Adrenal gland (tissue), 12 donors: Measurements from ENCODE around the gene HCK. TPM values are rescaled to one million over a fixed set of nuclear protein-coding genes. Genes with fewer than 3 reads are reported as not detected.

ENCODE experiments used
- DNase-seq, 7 donors: peaks; one replicate each; pipeline ENCODE4 v3.0.0-alpha.2; 2019 to 2020
- H3K27ac ChIP-seq, 5 donors: fragments of 200-600 bp; sonication (generic) in 4 of 5; 1 replicate in 3 of 5; 2 replicates in 2 of 5; pipeline versions ENCODE4 v1.5.1 to v1.8.0; 2016 to 2020; ENCODE audit warnings: mild to moderate bottlenecking in 1 of 5
- H3K27me3 ChIP-seq: fragments of 200-600 bp; 2 replicates; pipeline ENCODE4 v1.8.0; 2021
- H3K36me3 ChIP-seq, 2 donors: fragments of 200-600 bp; replicated peaks in 1 of 2; 1 replicate in 1 of 2; 2 replicates in 1 of 2; pipeline versions ENCODE4 v1.5.1 to v1.8.0; 2018 to 2022
- H3K4me1 ChIP-seq, 2 donors: fragments of 200-600 bp; replicated peaks in 1 of 2; 1 replicate in 1 of 2; 2 replicates in 1 of 2; pipeline versions ENCODE4 v1.5.1 to v1.8.0; 2018 to 2021
- H3K4me3 ChIP-seq, 4 donors: fragments of 200-600 bp; sonication (generic) in 3 of 4; one replicate each; pipeline ENCODE4 v1.5.1; 2016 to 2018
- H3K9me3 ChIP-seq, 3 donors: fragments of 200-600 bp; sonication (generic) in 1 of 3; replicated peaks in 1 of 3; 1 replicate in 2 of 3; 2 replicates in 1 of 3; pipeline versions ENCODE4 v1.5.1 to v1.8.0; 2016 to 2021
- POLR2A ChIP-seq, 2 donors: fragments of 450-650 bp; IDR thresholded peaks; one replicate each; pipeline ENCODE4 v1.6.1; 2017; ENCODE audit warnings: antibody characterized with exemption in 2 of 2, mild to moderate bottlenecking in 2 of 2, moderate library complexity in 1 of 2
- WGBS, 4 donors: extraction: QIAGEN DNeasy Blood & Tissue Kit in 2 of 4; methylation state at CpG; one replicate each; pipeline versions ENCODE4 v1.1.5 to v1.1.7; 2013 to 2017; 5-methylcytosine and 5-hydroxymethylcytosine counted together
- intact Hi-C, 2 donors: fragments of 100-400 bp; cut with DNase I; formaldehyde crosslinking; loops; one replicate each; pipeline versions ENCODE4 v1.14.1 to v1.15.0; 2022 to 2023
- polyA plus RNA-seq, 3 donors: library from polyadenylated mRNA; stranded (reverse); fragments of 200-250 nt in 2 of 3; fragments of 350-450 nt in 1 of 3; fragmentation: Illumina TruSeq in 1 of 3; extraction: RNeasy Lipid Tissue Mini Kit (QIAGEN cat#74804) in 1 of 3; gene quantifications; one replicate each; pipeline ENCODE4 v1.2.3, GENCODE V29; 2013 to 2014
- total RNA-seq, 9 donors: library from RNA; depleted of rRNA in 4 of 9; stranded (reverse); fragments of >200 nt in 4 of 9; fragments of 120-200 nt in 1 of 9; fragmentation: NEBNext Ultra II Directional in 1 of 9; extraction: Animal tissue kit (Norgen Biotek cat#: 25700) in 1 of 9; gene quantifications; one replicate each; pipeline versions ENCODE4 v1.1.0 to v1.2.4, GENCODE V29; 2013 to 2023
- TF ChIP-seq, protein P1 (sequence below), 6 experiments: fragments of 450-650 bp in 4 of 6; fragments of 200-600 bp in 2 of 6; sonication (generic) in 1 of 6; IDR thresholded peaks; 1 replicate in 5 of 6; 2 replicates in 1 of 6; pipeline versions ENCODE4 v1.5.1 to v1.8.0; 2016 to 2021; ENCODE audit warnings: antibody characterized with exemption in 6 of 6, mild to moderate bottlenecking in 2 of 6, moderate library complexity in 1 of 6
- donor health status: healthy with polysubstance abuse.
- donor health status: Bipolar disorder and iron deficiency.
- donor health status: DM: yes; HTN: yes; CAD: no.
- donor health status: DM: no; HTN: no; CAD: no.
- donor health status: DM: no; HTN: no; CAD: no.
- donor health status: DM: yes; HTN: yes; CAD: no.

The HCK gene
- total and polyA plus RNA-seq, 12 donors, result 3.7 to 49.8 (median 17.0) TPM

DNA sequence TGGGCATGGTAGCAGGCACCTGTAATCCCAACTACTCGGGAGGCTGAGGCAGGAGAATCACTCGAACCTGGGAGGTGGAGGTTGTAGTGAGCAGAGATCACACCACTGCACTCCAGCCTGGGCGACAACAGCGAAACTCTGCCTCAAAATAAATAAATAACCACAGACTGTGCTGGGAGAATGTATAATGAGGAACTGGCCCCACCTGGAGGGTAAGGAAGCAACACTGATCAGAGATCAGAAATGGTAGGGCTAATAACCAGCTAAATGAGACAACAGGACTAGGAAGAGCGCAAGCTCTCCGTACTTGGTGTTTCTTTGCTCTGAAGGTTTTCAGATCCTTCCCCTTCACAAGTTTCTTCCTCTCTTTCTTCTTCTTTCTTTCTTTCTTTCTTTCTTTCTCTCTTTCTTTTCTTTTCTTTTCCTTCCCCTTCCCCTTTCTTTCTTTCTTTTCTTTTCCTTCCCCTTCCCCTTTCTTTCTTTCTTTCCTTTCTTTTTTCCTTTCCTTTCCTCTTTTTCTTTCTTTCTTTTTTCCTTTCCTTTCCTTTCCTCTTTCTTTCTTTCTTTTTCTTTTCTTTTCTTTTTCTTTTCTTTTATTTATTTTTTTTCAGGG lies 27.3 kb upstream of the HCK start:
- DNase-seq, result no peak
- Histone ChIP-seq H3K27me3 (peaks cover 21% of the 10 kb centered on the region), H3K4me1 (no peaks in the 10 kb centered on the region), H3K27ac (no peak overlapping the region), H3K9me3 (no peaks in the 10 kb centered on the region), H3K4me3 (no peak overlapping the region), H3K36me3 (no peaks in the 10 kb centered on the region)
- no peak for TF ChIP-seq POLR2A (IDR thresholded peaks at IDR 0.05)
- TF ChIP-seq, protein P1, sequence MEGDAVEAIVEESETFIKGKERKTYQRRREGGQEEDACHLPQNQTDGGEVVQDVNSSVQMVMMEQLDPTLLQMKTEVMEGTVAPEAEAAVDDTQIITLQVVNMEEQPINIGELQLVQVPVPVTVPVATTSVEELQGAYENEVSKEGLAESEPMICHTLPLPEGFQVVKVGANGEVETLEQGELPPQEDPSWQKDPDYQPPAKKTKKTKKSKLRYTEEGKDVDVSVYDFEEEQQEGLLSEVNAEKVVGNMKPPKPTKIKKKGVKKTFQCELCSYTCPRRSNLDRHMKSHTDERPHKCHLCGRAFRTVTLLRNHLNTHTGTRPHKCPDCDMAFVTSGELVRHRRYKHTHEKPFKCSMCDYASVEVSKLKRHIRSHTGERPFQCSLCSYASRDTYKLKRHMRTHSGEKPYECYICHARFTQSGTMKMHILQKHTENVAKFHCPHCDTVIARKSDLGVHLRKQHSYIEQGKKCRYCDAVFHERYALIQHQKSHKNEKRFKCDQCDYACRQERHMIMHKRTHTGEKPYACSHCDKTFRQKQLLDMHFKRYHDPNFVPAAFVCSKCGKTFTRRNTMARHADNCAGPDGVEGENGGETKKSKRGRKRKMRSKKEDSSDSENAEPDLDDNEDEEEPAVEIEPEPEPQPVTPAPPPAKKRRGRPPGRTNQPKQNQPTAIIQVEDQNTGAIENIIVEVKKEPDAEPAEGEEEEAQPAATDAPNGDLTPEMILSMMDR (IDR thresholded peaks at IDR 0.05), result no peak
- intact Hi-C loops, result loop anchor here in 1 of 2 donors (10.0 kb wide), 1 partner anchor 200 kb away; no protein-coding TSS in a partner anchor
- whole genome bisulfite sequencing, 4 donors, result 70 to 83% (median 80%) methylated on average over 6 of the region's 6 CpGs

GRCh38 chr20:32027643-32028042 lies 24.4 kb upstream of the HCK start:
- no peak for TF ChIP-seq POLR2A (IDR thresholded peaks at IDR 0.05)
- TF ChIP-seq, protein P1 (IDR thresholded peaks at IDR 0.05), result no peak
- WGBS, 4 donors, result 86 to 93% (median 89%) methylated on average over 3 of the region's 3 CpGs

GRCh38 chr20:32028647-32029372 lies 23.2 kb upstream of the HCK start:
- intact Hi-C loops, result loop anchor here in 1 of 2 donors (10.0 kb wide), 1 partner anchor 204 kb away; no protein-coding TSS in a partner anchor
- no peak for DNase-seq
- Histone ChIP-seq H3K9me3 (no peaks in the 10 kb centered on the region), H3K4me1 (no peaks in the 10 kb centered on the region), H3K27ac (no peak overlapping the region), H3K36me3 (no peaks in the 10 kb centered on the region), H3K27me3 (no peaks in the 10 kb centered on the region), H3K4me3 (no peak overlapping the region)
- 50 to 64% (median 60%) methylated on average over 7 to 12 of the region's 12 CpGs for WGBS, 4 donors
- TF ChIP-seq POLR2A (IDR thresholded peaks at IDR 0.05), result no peak
- TF ChIP-seq, protein P1 (IDR thresholded peaks at IDR 0.05), result no peak

More at GRCh38 chr20:32027643-32028042, 24.4 kb upstream of the HCK start:
- Histone ChIP-seq H3K4me1 (no peaks in the 10 kb centered on the region), H3K36me3 (no peaks in the 10 kb centered on the region), H3K9me3 (no peaks in the 10 kb centered on the region), H3K27me3 (peaks cover 2% of the 10 kb centered on the region), H3K27ac (no peak overlapping the region), H3K4me3 (no peak overlapping the region)
- DNase-seq, result no peak
- intact Hi-C loops, result loop anchor here in 1 of 2 donors (10.0 kb wide), 1 partner anchor 203 kb away; no protein-coding TSS in a partner anchor

GRCh38 chr20:32029561-32029960 lies 22.5 kb upstream of the HCK start:
- WGBS, 4 donors, result 88 to 97% (median 91%) methylated on average over 8 to 11 of the region's 11 CpGs; no CpG with 5 or more reads in 1 of the 4 donors
- no peak for TF ChIP-seq POLR2A (IDR thresholded peaks at IDR 0.05)
- TF ChIP-seq, protein P1 (IDR thresholded peaks at IDR 0.05), result no peak
- intact Hi-C loops, result loop anchor here in 1 of 2 donors (10.0 kb wide), 1 partner anchor 205 kb away; no protein-coding TSS in a partner anchor

More at GRCh38 chr20:32029561-32029960, 22.5 kb upstream of the HCK start:
- Histone ChIP-seq H3K27ac (no peak overlapping the region), H3K27me3 (peaks cover under 1% of the 10 kb centered on the region), H3K9me3 (no peaks in the 10 kb centered on the region), H3K4me3 (no peak overlapping the region), H3K4me1 (no peaks in the 10 kb centered on the region), H3K36me3 (no peaks in the 10 kb centered on the region)
- DNase-seq, result no peak
